Mesenchymal stem cell (in vitro differentiated cells and primary cell): ENCODE measurements around the gene RAP1GAP.
A peak's percentile ranks its signal among the peaks of the same experiment; 100 is the strongest.
"Not testable (repeated sequence)": the region's sequence is repeated elsewhere in the genome, so short reads cannot be mapped to it uniquely, and the experiment has no call there.

Experiments
- DNase-seq: peaks from one replicate; pipeline ENCODE4 v3.0.0-alpha.2; 2013
- H2AFZ ChIP-seq: one replicate; pipeline ENCODE4 v1.6.1; 2013; ENCODE audit warnings: low read depth, mild to moderate bottlenecking, control low read depth, inconsistent platforms, low read length, moderate library complexity
- H2AK5ac ChIP-seq: 2 replicates; pipeline ENCODE4 v1.6.1; 2013; ENCODE audit warnings: low read length, moderate library complexity, mild to moderate bottlenecking, inconsistent platforms; ENCODE audit not compliant: severe bottlenecking
- H2BK120ac ChIP-seq: one replicate; pipeline ENCODE4 v1.6.1; 2013; ENCODE audit warnings: low read depth, mild to moderate bottlenecking, inconsistent platforms, low read length, moderate library complexity
- H2BK12ac ChIP-seq, 2 experiments: one replicate each; pipeline ENCODE4 v1.6.1; 2013; ENCODE audit warnings: inconsistent platforms in 2 of 2, low read length in 2 of 2, mild to moderate bottlenecking in 2 of 2, moderate library complexity in 2 of 2, control low read depth in 1 of 2
- H2BK15ac ChIP-seq: one replicate; pipeline ENCODE4 v1.6.1; 2013; ENCODE audit warnings: mild to moderate bottlenecking, low read depth, inconsistent platforms; ENCODE audit not compliant: poor library complexity, severe bottlenecking
- H2BK5ac ChIP-seq: 2 replicates; pipeline ENCODE4 v1.6.1; 2013; ENCODE audit warnings: low read depth, mild to moderate bottlenecking, low read length, control low read depth, inconsistent platforms; ENCODE audit not compliant: poor library complexity, severe bottlenecking
- H3K14ac ChIP-seq, 2 experiments: one replicate each; pipeline ENCODE4 v1.6.1; 2013; ENCODE audit warnings: inconsistent platforms in 2 of 2, low read length in 2 of 2, control low read depth in 1 of 2, mild to moderate bottlenecking in 1 of 2, moderate library complexity in 1 of 2
- H3K18ac ChIP-seq, 2 experiments: one replicate each; pipeline ENCODE4 v1.6.1; 2013; ENCODE audit warnings: inconsistent platforms in 2 of 2, low read length in 2 of 2, control low read depth in 1 of 2, low read depth in 1 of 2, mild to moderate bottlenecking in 1 of 2
- H3K23ac ChIP-seq, 2 experiments: one replicate each; pipeline ENCODE4 v1.6.1; 2013; ENCODE audit warnings: inconsistent platforms in 2 of 2, low read length in 2 of 2, mild to moderate bottlenecking in 2 of 2, moderate library complexity in 2 of 2, control low read depth in 1 of 2
- H3K27ac ChIP-seq: 2 replicates; pipeline ENCODE4 v1.5.1; 2013; ENCODE audit warnings: mild to moderate bottlenecking, moderate library complexity, low read length, control low read depth, inconsistent platforms; ENCODE audit not compliant: poor library complexity, severe bottlenecking
- H3K27me3 ChIP-seq, 2 experiments: 2 replicates each; pipeline versions ENCODE4 v1.6.1 to v1.7.0; 2013; ENCODE audit warnings: low read length in 2 of 2, mild to moderate bottlenecking in 2 of 2, moderate library complexity in 2 of 2, control low read depth in 1 of 2, inconsistent platforms in 1 of 2; ENCODE audit not compliant: control insufficient read depth in 1 of 2, insufficient read depth in 1 of 2
- H3K36me3 ChIP-seq, 2 experiments: 2 replicates each; pipeline versions ENCODE4 v1.6.1 to v1.7.0; 2013; ENCODE audit warnings: low read length in 2 of 2, control low read depth in 1 of 2, inconsistent platforms in 1 of 2, low read depth in 1 of 2, mild to moderate bottlenecking in 1 of 2; ENCODE audit not compliant: insufficient read depth in 2 of 2, control insufficient read depth in 1 of 2
- H3K4ac ChIP-seq, 2 experiments: one replicate each; pipeline ENCODE4 v1.6.1; 2013; ENCODE audit warnings: inconsistent platforms in 2 of 2, low read length in 2 of 2, mild to moderate bottlenecking in 2 of 2, moderate library complexity in 2 of 2, control low read depth in 1 of 2, low read depth in 1 of 2
- H3K4me1 ChIP-seq: 2 replicates; pipeline ENCODE4 v1.6.1; 2013; ENCODE audit warnings: low read depth, low read length, control low read depth; ENCODE audit not compliant: control insufficient read depth, insufficient read depth
- H3K4me2 ChIP-seq: 2 replicates; pipeline ENCODE4 v1.6.1; 2013; ENCODE audit warnings: low read length, mild to moderate bottlenecking, inconsistent platforms; ENCODE audit not compliant: poor library complexity, severe bottlenecking
- H3K4me3 ChIP-seq, 2 experiments: 2 replicates each; pipeline versions ENCODE4 v1.5.1 to v1.7.0; 2013; ENCODE audit warnings: low read length in 2 of 2, mild to moderate bottlenecking in 2 of 2, control low read depth in 1 of 2, low read depth in 1 of 2; ENCODE audit not compliant: insufficient read depth in 1 of 2
- H3K79me1 ChIP-seq: replicated peaks from 2 replicates; pipeline ENCODE4 v1.6.1; 2013; ENCODE audit warnings: mild to moderate bottlenecking, control low read depth, low read length, inconsistent platforms; ENCODE audit not compliant: poor library complexity, severe bottlenecking
- H3K9ac ChIP-seq: 2 replicates; pipeline ENCODE4 v1.7.0; 2013; ENCODE audit warnings: mild to moderate bottlenecking, low read length, moderate library complexity
- H3K9me3 ChIP-seq: 2 replicates; pipeline ENCODE4 v1.7.0; 2013; ENCODE audit warnings: mild to moderate bottlenecking, low read length; ENCODE audit not compliant: control insufficient read depth
- H4K8ac ChIP-seq: one replicate; pipeline ENCODE4 v1.6.1; 2013; ENCODE audit warnings: inconsistent platforms, mild to moderate bottlenecking, low read length, moderate library complexity
- H4K91ac ChIP-seq: one replicate; pipeline ENCODE4 v1.6.1; 2013; ENCODE audit warnings: mild to moderate bottlenecking, low read length, inconsistent platforms
- WGBS: methylation state at CpG from one replicate; pipeline ENCODE4 v1.1.7; 2013; ENCODE audit warnings: mixed read lengths; 5-methylcytosine and 5-hydroxymethylcytosine counted together

Gene RAP1GAP

DNA sequence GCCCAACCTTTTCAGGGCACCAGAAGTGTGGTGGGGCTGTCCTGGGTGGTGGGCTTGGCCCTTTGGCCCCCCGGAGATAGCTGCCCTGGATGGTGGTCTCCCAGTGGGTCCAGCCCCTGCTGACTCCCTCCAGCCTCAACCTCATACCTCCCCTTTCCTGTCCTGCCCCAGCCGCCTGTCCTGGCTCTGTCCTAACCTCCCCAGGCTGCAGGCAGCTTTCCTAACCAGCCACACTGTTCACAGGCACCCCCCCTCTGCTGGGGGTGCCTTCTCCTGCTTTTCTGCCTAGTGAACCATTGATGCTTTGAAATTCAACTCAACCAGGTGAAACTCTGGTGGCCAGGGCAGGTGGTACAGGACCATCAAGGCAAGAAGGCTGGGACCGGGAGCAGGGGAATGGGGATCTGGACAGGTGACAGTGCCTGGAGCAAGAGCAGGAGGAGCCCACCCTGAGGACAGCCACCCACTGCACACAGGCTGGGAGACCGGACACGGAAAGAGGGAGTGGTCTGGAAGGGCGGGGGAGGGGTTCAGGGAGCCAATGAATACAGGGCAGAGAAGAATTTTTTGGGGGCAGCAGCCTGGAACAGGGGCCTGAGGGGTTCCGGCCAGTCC lies 35.9 kb downstream of the RAP1GAP start:
- Histone ChIP-seq H3K4me1 (peaks cover 41% of the 10 kb centered on the region), H2BK15ac (no peak overlapping the region), H2AK5ac (peak overlapping the region; percentile 2), H3K14ac (no peak overlapping the region), H3K4me2 (no peak overlapping the region), H3K9ac (no peak overlapping the region), H2AFZ (no peak overlapping the region), H3K36me3 (no peaks in the 10 kb centered on the region), H3K79me1 (no peaks in the 10 kb centered on the region), H4K91ac (no peak overlapping the region), H2BK12ac (no peak overlapping the region), H3K18ac (no peak overlapping the region), H3K9me3 (no peaks in the 10 kb centered on the region), H2BK5ac (no peak overlapping the region), H3K4me3 (no peak overlapping the region), H3K4ac (no peak overlapping the region), H3K27ac (no peak overlapping the region), H3K23ac (no peak overlapping the region), H3K27me3 (peaks cover 13 to 74% of the 10 kb centered on the region in 2 experiments), H2BK120ac (no peak overlapping the region), H4K8ac (no peak overlapping the region)
- no peak for DNase-seq
- 86% methylated on average over 7 of the region's 7 CpGs for WGBS

DNA sequence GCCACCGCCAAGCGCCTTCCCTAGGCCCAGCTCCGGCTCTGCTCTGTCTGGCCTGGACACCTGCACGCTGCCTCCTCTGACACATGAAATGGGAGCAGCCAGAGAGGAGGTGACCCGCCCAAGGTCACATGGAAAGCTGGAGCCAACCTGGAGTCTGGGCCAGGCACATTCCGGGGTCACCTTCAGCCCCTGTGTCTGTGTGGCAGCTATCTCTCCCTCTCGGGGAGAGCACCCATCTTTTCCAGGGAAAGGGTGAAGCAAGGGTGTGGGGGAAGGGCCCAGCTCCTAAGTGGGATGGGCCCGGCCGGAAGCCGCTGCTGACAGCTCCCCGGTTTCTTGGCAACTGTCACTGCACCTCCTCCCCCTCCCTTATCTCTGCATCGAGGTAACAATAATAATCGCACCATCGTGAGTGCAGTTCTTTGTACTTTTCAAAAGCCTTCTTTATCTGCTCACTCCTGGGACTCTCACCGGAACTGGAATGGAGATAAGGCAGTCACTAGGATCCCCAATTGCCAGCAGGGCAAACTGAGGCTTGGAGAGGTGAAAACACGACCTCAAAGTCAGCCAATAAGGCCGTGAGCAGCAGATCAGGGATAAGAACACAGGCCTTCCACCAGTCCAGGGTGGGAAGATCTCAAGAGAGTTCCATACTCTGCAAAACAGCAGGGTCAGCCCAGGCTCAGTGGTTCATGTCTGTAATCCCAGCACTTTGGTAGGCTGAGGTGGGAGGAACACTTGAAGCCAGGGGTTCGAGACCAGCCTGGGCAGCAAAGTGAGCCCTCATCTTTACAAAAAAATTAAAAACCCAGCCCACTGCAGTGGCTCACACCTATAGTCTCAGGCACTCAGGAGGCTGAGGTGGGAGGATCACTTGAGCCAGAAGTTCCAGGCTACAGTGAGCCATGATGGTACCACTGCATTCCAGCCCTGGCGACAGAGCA lies 36.9 kb downstream of the RAP1GAP start:
- Histone ChIP-seq H3K4me2 (no peak overlapping the region), H2BK12ac (no peak overlapping the region), H2AK5ac (peak overlapping the region; percentile 21), H3K4me3 (no peak overlapping the region), H4K8ac (no peak overlapping the region), H3K9me3 (no peaks in the 10 kb centered on the region), H3K27me3 (peaks cover 13 to 75% of the 10 kb centered on the region in 2 experiments), H2BK120ac (no peak overlapping the region), H3K23ac (no peak overlapping the region), H2AFZ (no peak overlapping the region), H3K79me1 (no peaks in the 10 kb centered on the region), H3K27ac (no peak overlapping the region), H3K4me1 (peaks cover 41% of the 10 kb centered on the region), H2BK15ac (no peak overlapping the region), H3K18ac (no peak overlapping the region), H3K36me3 (no peaks in the 10 kb centered on the region), H3K9ac (no peak overlapping the region), H3K14ac (peak overlapping the region in 1 of 2 experiments; percentile 44), H2BK5ac (peak overlapping the region; percentile 4), H4K91ac (no peak overlapping the region), H3K4ac (no peak overlapping the region)
- 51% methylated on average over 18 of the region's 19 CpGs for WGBS
- DNase-seq = no peak

DNA sequence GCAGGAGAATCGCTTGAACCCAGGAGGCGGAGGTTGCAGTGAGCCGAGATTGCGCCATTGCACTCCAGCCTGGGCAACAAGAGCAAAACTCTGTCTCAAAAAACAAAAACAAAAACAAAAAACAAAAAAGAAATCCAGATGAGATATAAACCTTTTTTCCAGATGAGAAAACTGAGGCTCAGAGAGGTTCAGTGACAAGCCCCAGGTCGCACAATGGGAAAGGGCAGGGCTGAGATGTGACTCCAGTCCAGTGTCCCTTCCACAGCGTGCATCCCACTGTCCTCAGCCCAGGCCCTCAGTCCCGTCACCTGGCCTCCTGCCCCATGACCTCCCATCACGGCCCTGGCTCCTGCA lies 37.6 kb downstream of the RAP1GAP start:
- not testable (repeated sequence) for H3K4me3 ChIP-seq, H3K36me3 ChIP-seq, H2AFZ ChIP-seq, H2BK15ac ChIP-seq, H3K23ac ChIP-seq, H3K4me2 ChIP-seq, H3K79me1 ChIP-seq, H2BK5ac ChIP-seq, H4K8ac ChIP-seq, H2BK12ac ChIP-seq, H3K18ac ChIP-seq, H3K27ac ChIP-seq, H3K4ac ChIP-seq, H4K91ac ChIP-seq, DNase-seq, H2BK120ac ChIP-seq, H3K9me3 ChIP-seq, H3K9ac ChIP-seq
- Histone ChIP-seq H3K4me1 (peaks cover 45% of the 10 kb centered on the region), H3K14ac (peak overlapping the region in 1 of 2 experiments; percentile 44), H2AK5ac (peak overlapping the region; percentile 21), H3K27me3 (peaks cover 13 to 79% of the 10 kb centered on the region in 2 experiments)
- WGBS = 88% methylated on average over 8 of the region's 8 CpGs

DNA sequence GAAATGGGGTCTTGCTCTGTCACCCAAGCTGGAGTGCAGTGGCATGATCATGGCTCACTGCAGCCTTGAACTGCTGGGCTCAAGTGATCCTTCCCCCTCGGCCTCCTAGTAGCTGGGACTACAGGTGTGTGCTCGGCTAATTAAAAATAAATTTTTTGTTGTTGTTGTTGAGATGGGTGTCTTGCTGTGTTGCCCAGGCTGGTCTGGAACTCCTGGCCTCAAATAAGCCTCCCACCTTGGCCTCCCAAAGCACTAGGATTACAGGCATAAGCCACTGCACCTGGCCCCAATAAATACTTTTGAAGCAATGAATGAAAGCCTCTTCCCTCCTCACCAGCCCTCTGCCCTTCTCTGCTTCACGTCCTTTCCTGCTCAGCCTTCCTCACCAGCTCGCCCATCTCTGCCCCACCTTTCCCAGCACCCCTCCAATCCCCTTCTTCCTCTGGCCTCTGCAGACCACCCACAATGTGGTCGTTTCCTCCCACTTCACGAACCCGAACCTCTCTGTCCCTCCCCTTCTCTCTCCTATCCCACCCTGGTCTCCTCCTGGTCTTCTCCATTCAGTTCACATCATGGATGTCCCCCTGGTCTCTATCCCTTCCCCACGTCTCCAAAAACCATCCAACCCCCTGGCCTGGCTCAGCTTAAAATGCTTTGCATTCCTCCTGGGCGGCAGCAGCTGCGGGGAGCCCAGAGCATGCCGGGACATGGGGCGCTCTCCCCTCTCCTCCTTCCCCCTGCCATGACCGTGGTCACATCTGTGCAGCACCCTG lies 38.4 kb downstream of the RAP1GAP start:
- DNase-seq = no peak
- Histone ChIP-seq H3K4me1 (peaks cover 45% of the 10 kb centered on the region), H2AFZ (no peak overlapping the region), H2BK15ac (no peak overlapping the region), H3K4ac (no peak overlapping the region), H3K79me1 (no peaks in the 10 kb centered on the region), H3K4me2 (peak overlapping the region; percentile 14), H3K23ac (peak overlapping the region in 1 of 2 experiments; percentile 60), H3K9ac (no peak overlapping the region), H3K9me3 (no peaks in the 10 kb centered on the region), H2BK12ac (no peak overlapping the region), H2BK5ac (no peak overlapping the region), H3K14ac (no peak overlapping the region), H3K36me3 (no peaks in the 10 kb centered on the region), H2AK5ac (no peak overlapping the region), H4K91ac (no peak overlapping the region), H3K4me3 (no peak overlapping the region), H4K8ac (no peak overlapping the region), H3K27me3 (peaks cover 13 to 76% of the 10 kb centered on the region in 2 experiments), H3K27ac (no peak overlapping the region), H3K18ac (no peak overlapping the region), H2BK120ac (no peak overlapping the region)
- 38% methylated on average over 13 of the region's 13 CpGs for WGBS
